ENCODE measurements around the gene SLC4A1.

SLC4A1 gene

DNA sequence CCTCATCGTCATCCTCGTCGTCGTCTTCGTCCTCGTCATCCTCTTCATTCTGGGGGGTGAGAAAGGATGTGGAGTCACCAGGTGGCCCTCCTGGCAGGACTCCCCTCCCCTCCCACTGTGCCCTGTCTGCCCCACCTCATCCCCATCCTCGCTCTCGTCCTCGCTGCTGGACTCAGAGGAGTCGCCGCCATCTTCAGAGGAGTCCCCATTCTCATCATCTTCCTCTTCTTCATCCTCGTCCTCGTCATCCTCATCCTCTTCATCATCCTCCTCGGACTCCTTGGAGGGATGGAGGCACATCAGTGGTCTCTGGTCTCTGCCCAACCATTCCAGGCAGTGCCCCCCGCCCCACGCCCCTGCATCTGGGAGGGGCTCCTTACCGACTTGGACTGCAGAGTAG, 60.6 kb downstream of the SLC4A1 start:
- Histone ChIP-seq H3K4me2 (ENCODE audit: low read length) (no peak overlapping the region), H3K4me1 (ENCODE audit: control insufficient read depth, insufficient read depth, low read length) (peaks cover 60% of the 10 kb centered on the region), H3K4me3 (ENCODE audit: low read length) (no peak overlapping the region), H3K9me3 (replicated peaks; ENCODE audit: low read length) (no peaks in the 10 kb centered on the region), H3K9ac (ENCODE audit: low read depth, low read length) (no peak overlapping the region), H3K36me3 (ENCODE audit: insufficient read depth, low read length) (peaks cover 52% of the 10 kb centered on the region), H3K27me3 (ENCODE audit: control insufficient read depth, insufficient read depth, low read length) (no peaks in the 10 kb centered on the region)

- Histone ChIP-seq H3K4me3 (ENCODE audit: low read length) (no peak overlapping the region), H3K4me2 (ENCODE audit: low read length) (no peak overlapping the region), H3K9ac (ENCODE audit: low read depth, low read length) (no peak overlapping the region), H3K4me1 (ENCODE audit: control insufficient read depth, insufficient read depth, low read length) (peaks cover 60% of the 10 kb centered on the region), H3K27me3 (ENCODE audit: control insufficient read depth, insufficient read depth, low read length) (no peaks in the 10 kb centered on the region), H3K36me3 (ENCODE audit: insufficient read depth, low read length) (peaks cover 52% of the 10 kb centered on the region), H3K9me3 (replicated peaks; ENCODE audit: low read length) (no peaks in the 10 kb centered on the region)
These were observed 61.1 kb downstream of the SLC4A1 start for GRCh38 chr17:44206825-44207155.

DNA sequence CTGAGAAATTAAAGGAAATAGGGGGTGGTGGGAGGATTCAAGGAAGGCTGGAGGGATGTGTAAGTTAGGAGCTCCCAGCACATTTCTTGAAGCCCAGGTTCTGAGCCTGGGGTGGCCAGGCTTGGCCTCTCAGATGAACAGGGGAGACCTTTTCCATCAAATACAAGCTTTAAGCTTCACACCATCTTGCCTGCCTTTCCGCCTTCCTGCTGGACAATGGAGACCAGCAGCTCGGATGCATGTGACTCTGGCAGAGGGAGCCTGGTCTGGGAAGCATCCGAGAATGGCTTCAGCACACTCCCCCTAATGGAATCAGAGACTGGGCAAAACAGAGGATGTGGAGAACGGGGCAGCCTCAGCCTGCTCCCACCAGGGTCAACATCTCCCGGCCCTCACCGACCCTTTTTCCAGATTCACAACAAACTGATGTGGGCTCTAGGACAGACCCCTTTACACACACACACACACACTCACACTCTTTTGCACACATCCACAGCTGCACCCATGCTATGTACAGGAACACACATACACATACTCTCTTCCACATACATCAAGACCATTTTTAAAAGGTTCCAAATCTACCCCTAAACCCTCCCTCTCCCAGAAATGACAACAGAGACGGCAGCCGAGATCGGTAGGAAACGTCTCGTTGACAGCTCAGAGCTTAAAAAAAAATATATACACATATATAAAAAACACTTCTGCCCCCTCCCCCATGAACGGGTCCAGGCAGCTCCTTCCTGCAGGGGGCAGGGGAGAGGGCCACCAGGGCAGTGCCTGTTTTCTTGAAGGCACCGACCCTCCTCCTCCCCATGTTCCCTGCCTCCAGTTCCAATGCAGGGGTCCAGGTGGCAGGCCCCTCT, 61.7 kb downstream of the SLC4A1 start:
- H3K27me3 ChIP-seq (ENCODE audit: control insufficient read depth, insufficient read depth, low read length) = no peaks in the 10 kb centered on the region
- no peak overlapping the region for H3K4me3 ChIP-seq (ENCODE audit: low read length)
- H3K4me1 ChIP-seq (ENCODE audit: control insufficient read depth, insufficient read depth, low read length) = peaks cover 59% of the 10 kb centered on the region
- no peak overlapping the region for H3K9ac ChIP-seq (ENCODE audit: low read depth, low read length)
- H3K9me3 ChIP-seq (replicated peaks; ENCODE audit: low read length) = no peaks in the 10 kb centered on the region
- no peak overlapping the region for H3K4me2 ChIP-seq (ENCODE audit: low read length)
- peaks cover 46% of the 10 kb centered on the region for H3K36me3 ChIP-seq (ENCODE audit: insufficient read depth, low read length)

DNA sequence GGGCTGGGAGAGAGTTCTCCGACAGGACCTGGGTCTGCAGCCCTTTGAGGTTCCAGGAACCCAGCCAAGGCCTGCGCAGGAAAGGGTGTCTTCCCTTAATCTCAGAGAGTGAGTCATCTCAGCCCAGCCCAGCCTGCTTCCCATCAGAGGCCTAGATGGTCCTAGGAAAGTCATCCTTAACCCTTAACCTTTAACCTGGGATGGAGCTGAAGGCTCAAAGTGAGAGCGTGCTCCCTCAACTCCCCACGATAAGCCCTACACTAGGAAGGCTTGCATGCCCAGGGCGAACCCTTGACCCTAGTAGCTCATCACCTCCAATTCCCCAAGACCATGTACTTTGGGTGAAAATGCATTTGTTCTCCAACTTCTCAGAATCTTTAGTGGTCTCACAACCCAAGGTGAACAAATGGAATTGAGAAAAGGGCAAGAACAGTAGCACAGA, 63.5 kb downstream of the SLC4A1 start:
- Histone ChIP-seq H3K4me1 (ENCODE audit: control insufficient read depth, insufficient read depth, low read length) (peaks cover 50% of the 10 kb centered on the region), H3K4me3 (ENCODE audit: low read length) (no peak overlapping the region), H3K9ac (ENCODE audit: low read depth, low read length) (no peak overlapping the region), H3K4me2 (ENCODE audit: low read length) (no peak overlapping the region), H3K9me3 (replicated peaks; ENCODE audit: low read length) (no peaks in the 10 kb centered on the region), H3K27me3 (ENCODE audit: control insufficient read depth, insufficient read depth, low read length) (no peaks in the 10 kb centered on the region), H3K36me3 (ENCODE audit: insufficient read depth, low read length) (peaks cover 33% of the 10 kb centered on the region)

- Histone ChIP-seq H3K36me3 (ENCODE audit: insufficient read depth, low read length) (peaks cover 28% of the 10 kb centered on the region), H3K27me3 (ENCODE audit: control insufficient read depth, insufficient read depth, low read length) (no peaks in the 10 kb centered on the region), H3K4me3 (ENCODE audit: low read length) (no peak overlapping the region), H3K4me2 (ENCODE audit: low read length) (no peak overlapping the region), H3K9ac (ENCODE audit: low read depth, low read length) (no peak overlapping the region), H3K4me1 (ENCODE audit: control insufficient read depth, insufficient read depth, low read length) (peaks cover 44% of the 10 kb centered on the region), H3K9me3 (replicated peaks; ENCODE audit: low read length) (no peaks in the 10 kb centered on the region)
These were observed 64.0 kb downstream of the SLC4A1 start for GRCh38 chr17:44203731-44204440.

GRCh38 chr17:44202756-44203155, 65.2 kb downstream of the SLC4A1 start:
- no peak overlapping the region for H3K4me3 ChIP-seq (ENCODE audit: low read length)
- H3K4me2 ChIP-seq (ENCODE audit: low read length) = no peak overlapping the region
- H3K9ac ChIP-seq (ENCODE audit: low read depth, low read length) = no peak overlapping the region
- peaks cover 19% of the 10 kb centered on the region for H3K36me3 ChIP-seq (ENCODE audit: insufficient read depth, low read length)
- H3K27me3 ChIP-seq (ENCODE audit: control insufficient read depth, insufficient read depth, low read length) = no peaks in the 10 kb centered on the region
- no peaks in the 10 kb centered on the region for H3K9me3 ChIP-seq (replicated peaks; ENCODE audit: low read length)
- peaks cover 41% of the 10 kb centered on the region for H3K4me1 ChIP-seq (ENCODE audit: control insufficient read depth, insufficient read depth, low read length)

- H3K4me3 ChIP-seq (ENCODE audit: low read length) = peak overlapping the region; percentile 87
- H3K9me3 ChIP-seq (replicated peaks; ENCODE audit: low read length) = no peaks in the 10 kb centered on the region
- peak overlapping the region; percentile 95 for H3K9ac ChIP-seq (ENCODE audit: low read depth, low read length)
- peaks cover 16% of the 10 kb centered on the region for H3K36me3 ChIP-seq (ENCODE audit: insufficient read depth, low read length)
- peak overlapping the region; percentile 100 for H3K4me2 ChIP-seq (ENCODE audit: low read length)
- H3K4me1 ChIP-seq (ENCODE audit: control insufficient read depth, insufficient read depth, low read length) = peaks cover 51% of the 10 kb centered on the region
- no peaks in the 10 kb centered on the region for H3K27me3 ChIP-seq (ENCODE audit: control insufficient read depth, insufficient read depth, low read length)
These were observed 67.3 kb downstream of the SLC4A1 start for GRCh38 chr17:44200478-44201155.

- H3K4me3 ChIP-seq (ENCODE audit: low read length) = peak within 1 kb of the TSS; percentile 87
- H3K9ac ChIP-seq (ENCODE audit: low read depth, low read length) = peak within 1 kb of the TSS; percentile 95
- H3K9me3 ChIP-seq (replicated peaks; ENCODE audit: low read length) = no peaks in the 10 kb centered on the region
- H3K27me3 ChIP-seq (ENCODE audit: control insufficient read depth, insufficient read depth, low read length) = no peaks in the 10 kb centered on the region
- peak within 1 kb of the TSS; percentile 100 for H3K4me2 ChIP-seq (ENCODE audit: low read length)
- peaks cover 49% of the 10 kb centered on the region for H3K4me1 ChIP-seq (ENCODE audit: control insufficient read depth, insufficient read depth, low read length)
- peaks cover 24% of the 10 kb centered on the region for H3K36me3 ChIP-seq (ENCODE audit: insufficient read depth, low read length)
These were observed 68.1 kb downstream of the SLC4A1 start, which contains the start of gene ATXN7L3 for GRCh38 chr17:44199553-44200477. Gene ATXN7L3, minus strand, starts transcription at chr17:44199884. Its CDS starts 1,814 bp downstream, at chr17:44198070.

DNA sequence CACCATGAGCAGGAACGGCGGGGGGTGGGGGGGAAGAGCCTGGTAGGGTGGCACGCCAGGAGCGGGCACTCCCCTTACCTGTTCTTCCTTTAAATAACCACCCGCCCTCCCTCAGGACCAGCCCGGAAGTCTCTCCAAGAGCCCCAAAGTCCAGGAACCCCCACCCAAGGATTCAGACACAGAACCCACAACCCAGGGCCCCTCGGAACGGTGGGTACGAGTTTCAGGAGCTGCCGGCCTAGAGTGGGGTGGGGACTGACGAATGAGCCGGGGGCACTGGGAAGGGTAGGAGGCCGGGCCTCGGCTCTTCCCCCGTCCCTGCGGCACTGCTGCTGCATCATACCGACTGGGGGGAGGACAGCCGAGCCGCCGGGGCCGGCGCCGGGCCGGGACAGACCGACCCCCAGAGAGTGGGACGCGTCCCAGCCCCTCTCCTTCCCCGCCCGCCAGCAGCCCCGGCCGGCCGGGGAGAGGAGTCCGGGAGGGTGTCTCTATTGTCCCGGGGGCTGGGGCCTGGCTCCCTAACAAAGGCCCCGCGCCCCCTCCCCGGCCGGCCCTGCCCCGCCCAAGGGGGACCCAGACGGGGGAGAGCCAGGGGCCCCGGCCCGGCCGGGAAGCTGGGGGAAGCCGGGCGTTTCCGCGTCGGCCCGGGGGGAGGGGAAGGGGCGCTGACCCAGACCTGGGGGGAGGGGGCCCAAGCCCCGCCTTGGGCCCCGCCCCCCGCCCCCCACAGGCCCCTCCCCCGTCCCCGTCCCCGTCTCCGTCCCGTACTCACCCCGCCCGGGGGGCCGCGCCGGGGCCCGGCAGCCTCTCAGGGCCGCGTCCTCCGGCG, 69.0 kb downstream of the SLC4A1 start:
- Histone ChIP-seq H3K36me3 (ENCODE audit: insufficient read depth, low read length) (peaks cover 32% of the 10 kb centered on the region), H3K9me3 (replicated peaks; ENCODE audit: low read length) (no peaks in the 10 kb centered on the region), H3K4me1 (ENCODE audit: control insufficient read depth, insufficient read depth, low read length) (peaks cover 40% of the 10 kb centered on the region), H3K9ac (ENCODE audit: low read depth, low read length) (peak overlapping the region; percentile 91), H3K4me2 (ENCODE audit: low read length) (peak overlapping the region; percentile 97), H3K27me3 (ENCODE audit: control insufficient read depth, insufficient read depth, low read length) (no peaks in the 10 kb centered on the region), H3K4me3 (ENCODE audit: low read length) (peak overlapping the region; percentile 85)

Measured in skeletal muscle satellite cell (primary cell).